Smooth muscle cell (in vitro differentiated cells): Measurements from ENCODE around the gene IL22RA1. TPM values are rescaled to one million over a fixed set of nuclear protein-coding genes. Genes with fewer than 3 reads are reported as not detected.

Experiments used
- DNase-seq: peaks from one replicate; lab custom pipeline; 2025; ENCODE audit not compliant: unreplicated experiment; lab: John Stamatoyannopoulos, UW
- H2AFZ ChIP-seq: fragments of 200-600 bp; sonication (generic); 2 replicates; pipeline ENCODE4 v1.6.0; 2016; ENCODE audit warnings: antibody characterized with exemption, low read depth, mild to moderate bottlenecking
- H3F3A ChIP-seq: fragments of 200-600 bp; sonication (generic); 2 replicates; pipeline ENCODE4 v1.6.0; 2017; ENCODE audit warnings: antibody characterized with exemption, low read depth
- H3K27ac ChIP-seq: fragments of 200-600 bp; sonication (generic); 2 replicates; pipeline ENCODE4 v1.5.1; 2016; ENCODE audit warnings: low read depth, mild to moderate bottlenecking
- H3K27me3 ChIP-seq: fragments of 200-600 bp; sonication (generic); 2 replicates; pipeline ENCODE4 v1.6.1; 2016; ENCODE audit warnings: low read depth, mild to moderate bottlenecking
- H3K36me3 ChIP-seq: fragments of 200-600 bp; sonication (generic); 2 replicates; pipeline ENCODE4 v1.5.1; 2016; ENCODE audit warnings: low read depth
- H3K4me1 ChIP-seq: fragments of 200-600 bp; sonication (generic); 2 replicates; pipeline ENCODE4 v1.5.1; 2016; ENCODE audit warnings: low read depth
- H3K4me2 ChIP-seq: fragments of 200-600 bp; sonication (generic); 2 replicates; pipeline ENCODE4 v1.6.0; 2016; ENCODE audit warnings: mild to moderate bottlenecking
- H3K4me3 ChIP-seq: fragments of 200-600 bp; sonication (generic); 2 replicates; pipeline ENCODE4 v1.5.1; 2016; ENCODE audit warnings: mild to moderate bottlenecking
- H3K79me2 ChIP-seq: fragments of 200-600 bp; sonication (generic); 2 replicates; pipeline ENCODE4 v1.6.0; 2016; ENCODE audit warnings: low read depth, mild to moderate bottlenecking
- H3K9ac ChIP-seq: fragments of 200-600 bp; sonication (generic); 2 replicates; pipeline ENCODE4 v1.6.0; 2016; ENCODE audit warnings: low read depth
- H3K9me3 ChIP-seq: fragments of 200-600 bp; sonication (generic); replicated peaks from 2 replicates; pipeline ENCODE4 v1.5.1; 2016; ENCODE audit warnings: low read depth
- H4K20me1 ChIP-seq: fragments of 200-600 bp; sonication (generic); 2 replicates; pipeline ENCODE4 v1.6.0; 2016; ENCODE audit warnings: low read depth
- CTCF ChIP-seq: fragments of 200-600 bp; sonication (generic); IDR thresholded peaks from 2 replicates; pipeline ENCODE4 v1.5.1; 2017; ENCODE audit warnings: borderline replicate concordance, mild to moderate bottlenecking, antibody characterized with exemption; ENCODE audit not compliant: insufficient read depth, poor library complexity, severe bottlenecking
- WGBS: methylation state at CpG from one replicate; pipeline ENCODE4 v1.1.7; 2016; ENCODE audit warnings: low lambda C conversion rate; 5-methylcytosine and 5-hydroxymethylcytosine counted together
- polyA plus RNA-seq: library from polyadenylated mRNA; unstranded; fragments of >200 nt; fragmentation: Nextera tagmentation; extraction: Ambion mirVana; gene quantifications from 2 replicates; pipeline ENCODE4 v1.2.1, GENCODE V29; 2016
- total RNA-seq: library from RNA; depleted of rRNA; stranded (reverse); fragments of >200 nt; gene quantifications from 2 replicates; pipeline ENCODE4 v1.2.3, GENCODE V29; 2014

The IL22RA1 gene
- total and polyA plus RNA-seq, 2 experiments from 2014 or later = 0.40 TPM; not detected in 1

GRCh38 chr1:24126018-24126671, 16.8 kb downstream of the IL22RA1 start:
- Histone ChIP-seq H3K27ac (no peak overlapping the region), H3K36me3 (no peaks in the 10 kb centered on the region), H3K4me1 (no peaks in the 10 kb centered on the region), H3K79me2 (no peaks in the 10 kb centered on the region), H3K9ac (no peak overlapping the region), H3K4me3 (no peak overlapping the region), H3K27me3 (no peaks in the 10 kb centered on the region), H4K20me1 (no peaks in the 10 kb centered on the region), H3K9me3 (no peaks in the 10 kb centered on the region), H3K4me2 (no peak overlapping the region), H3F3A (no peaks in the 10 kb centered on the region), H2AFZ (no peak overlapping the region)
- WGBS = 61% methylated on average over 6 of the region's 6 CpGs
- no peak for TF ChIP-seq CTCF
- no peak for DNase-seq

- Histone ChIP-seq H3K27me3 (no peaks in the 10 kb centered on the region), H3K36me3 (no peaks in the 10 kb centered on the region), H3K4me3 (no peak overlapping the region), H3K4me1 (no peaks in the 10 kb centered on the region), H4K20me1 (no peaks in the 10 kb centered on the region), H3K79me2 (no peaks in the 10 kb centered on the region), H2AFZ (no peak overlapping the region), H3K9ac (no peak overlapping the region), H3K27ac (no peak overlapping the region), H3K9me3 (no peaks in the 10 kb centered on the region), H3F3A (no peaks in the 10 kb centered on the region), H3K4me2 (no peak overlapping the region)
- WGBS = 83% methylated on average over 4 of the region's 4 CpGs
- no peak for TF ChIP-seq CTCF
- DNase-seq = no peak
Observed at GRCh38 chr1:24125456-24125855, 17.5 kb downstream of the IL22RA1 start.

GRCh38 chr1:24124980-24125379, 18.0 kb downstream of the IL22RA1 start:
- H3K9me3 ChIP-seq = no peaks in the 10 kb centered on the region
- no peaks in the 10 kb centered on the region for H3K79me2 ChIP-seq
- no peak for TF ChIP-seq CTCF
- H2AFZ ChIP-seq = no peak overlapping the region
- H3K4me2 ChIP-seq = no peak overlapping the region
- no peaks in the 10 kb centered on the region for H4K20me1 ChIP-seq
- H3K9ac ChIP-seq = no peak overlapping the region
- DNase-seq = no peak
- no peaks in the 10 kb centered on the region for H3K36me3 ChIP-seq
- H3K4me3 ChIP-seq = no peak overlapping the region
- no peak overlapping the region for H3K27ac ChIP-seq
- WGBS = 90% methylated on average over 2 of the region's 2 CpGs
- no peaks in the 10 kb centered on the region for H3F3A ChIP-seq
- H3K4me1 ChIP-seq = no peaks in the 10 kb centered on the region
- H3K27me3 ChIP-seq = no peaks in the 10 kb centered on the region

- no peaks in the 10 kb centered on the region for H3F3A ChIP-seq
- no peak overlapping the region for H3K27ac ChIP-seq
- no peaks in the 10 kb centered on the region for H4K20me1 ChIP-seq
- no peaks in the 10 kb centered on the region for H3K79me2 ChIP-seq
- no peak overlapping the region for H3K4me2 ChIP-seq
- no peak overlapping the region for H3K9ac ChIP-seq
- H3K4me3 ChIP-seq = no peak overlapping the region
- H3K27me3 ChIP-seq = no peaks in the 10 kb centered on the region
- TF ChIP-seq CTCF = no peak
- no peaks in the 10 kb centered on the region for H3K36me3 ChIP-seq
- WGBS = 90% methylated on average over 6 of the region's 6 CpGs
- H3K9me3 ChIP-seq = no peaks in the 10 kb centered on the region
- no peak for DNase-seq
- H3K4me1 ChIP-seq = no peaks in the 10 kb centered on the region
- no peak overlapping the region for H2AFZ ChIP-seq
Observed at GRCh38 chr1:24123611-24124010, 19.3 kb downstream of the IL22RA1 start.
